AML-193 (cell line): Measurements from ENCODE around the gene CD27.

Source experiments
- DNase-seq, 2 experiments: peaks; one replicate each; lab custom pipeline; 2025; lab: John Stamatoyannopoulos, UW

CD27 gene

GRCh38 chr12:6434205-6435140 lies 10.3 kb upstream of the CD27 start:
- DNase-seq = no peak

GRCh38 chr12:6435961-6436715 lies 8.6 kb upstream of the CD27 start:
- no peak for DNase-seq

GRCh38 chr12:6437586-6437985 lies 7.2 kb upstream of the CD27 start:
- no peak for DNase-seq

- DNase-seq = no peak
Measured at GRCh38 chr12:6438345-6438744, 6.4 kb upstream of the CD27 start.

GRCh38 chr12:6440391-6440790 lies 4.4 kb upstream of the CD27 start:
- no peak for DNase-seq

GRCh38 chr12:6442836-6443235 lies 1.9 kb upstream of the CD27 start:
- no peak for DNase-seq

GRCh38 chr12:6443361-6443983 lies 1.3 kb upstream of the CD27 start:
- no peak for DNase-seq

- no peak for DNase-seq
Measured at GRCh38 chr12:6444031-6444430, 724 bp upstream of the CD27 start.

- no peak for DNase-seq
Measured at GRCh38 chr12:6450091-6450868, 5.5 kb downstream of the CD27 start.

- DNase-seq = no peak
Measured at GRCh38 chr12:6450869-6451347, 6.2 kb downstream of the CD27 start.

GRCh38 chr12:6451348-6452244 lies 6.8 kb downstream of the CD27 start, which contains the start of gene TAPBPL:
Gene TAPBPL (plus strand): TSS chr12:6452042. CDS start chr12:6452249, 207 bp downstream.
- DNase-seq = peak; percentile 52 to 56

GRCh38 chr12:6452245-6452943 lies 7.6 kb downstream of the CD27 start:
- no peak for DNase-seq

GRCh38 chr12:6452944-6453630 lies 8.3 kb downstream of the CD27 start:
- DNase-seq = no peak

GRCh38 chr12:6457220-6457945 lies 12.6 kb downstream of the CD27 start:
- no peak for DNase-seq

- no peak for DNase-seq
Measured at GRCh38 chr12:6458281-6459003, 13.7 kb downstream of the CD27 start.

GRCh38 chr12:6459004-6459337 lies 14.2 kb downstream of the CD27 start:
- no peak for DNase-seq

- DNase-seq = no peak
Measured at GRCh38 chr12:6460751-6461371, 16.1 kb downstream of the CD27 start.
